ENCODE measurements around the gene LDLRAD3.

DNA sequence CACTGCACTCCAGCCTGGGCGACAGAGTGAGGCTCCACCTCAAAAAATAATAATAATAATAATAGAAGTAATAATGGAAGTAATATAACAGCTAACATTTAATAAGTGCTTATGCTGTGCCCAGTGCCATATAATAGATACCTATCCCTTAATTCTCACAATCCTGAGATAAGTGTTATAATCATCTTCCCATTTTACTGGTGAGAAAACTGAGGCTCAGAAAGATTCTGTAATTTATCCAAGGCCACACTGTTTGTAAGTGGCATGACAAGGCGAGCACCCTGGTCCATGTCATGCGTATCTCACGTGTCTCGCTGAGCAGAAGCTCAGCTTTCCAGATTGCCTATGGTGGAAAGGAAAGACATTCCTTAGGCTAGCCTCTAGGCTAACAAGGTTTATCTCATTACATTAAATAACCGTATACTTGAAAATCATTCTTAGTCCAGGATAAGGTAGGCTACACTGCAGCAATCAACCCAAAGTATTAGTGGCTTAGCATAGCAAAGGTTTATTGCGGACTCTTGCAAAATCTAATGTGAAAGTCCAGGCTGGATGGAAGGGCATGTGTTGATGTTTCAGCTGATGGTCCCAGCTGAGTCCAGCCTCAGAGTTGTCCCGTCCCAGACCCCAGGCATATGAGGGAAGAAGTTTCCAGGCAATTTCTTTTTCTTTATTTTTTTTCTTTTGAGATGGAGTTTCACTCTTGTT is 15.0 kb upstream of the LDLRAD3 start:
- no peak for TF ChIP-seq EZH2phosphoT487 (IDR thresholded peaks at IDR 0.05; ENCODE audit: borderline replicate concordance, low read length)
- TF ChIP-seq, protein P1, sequence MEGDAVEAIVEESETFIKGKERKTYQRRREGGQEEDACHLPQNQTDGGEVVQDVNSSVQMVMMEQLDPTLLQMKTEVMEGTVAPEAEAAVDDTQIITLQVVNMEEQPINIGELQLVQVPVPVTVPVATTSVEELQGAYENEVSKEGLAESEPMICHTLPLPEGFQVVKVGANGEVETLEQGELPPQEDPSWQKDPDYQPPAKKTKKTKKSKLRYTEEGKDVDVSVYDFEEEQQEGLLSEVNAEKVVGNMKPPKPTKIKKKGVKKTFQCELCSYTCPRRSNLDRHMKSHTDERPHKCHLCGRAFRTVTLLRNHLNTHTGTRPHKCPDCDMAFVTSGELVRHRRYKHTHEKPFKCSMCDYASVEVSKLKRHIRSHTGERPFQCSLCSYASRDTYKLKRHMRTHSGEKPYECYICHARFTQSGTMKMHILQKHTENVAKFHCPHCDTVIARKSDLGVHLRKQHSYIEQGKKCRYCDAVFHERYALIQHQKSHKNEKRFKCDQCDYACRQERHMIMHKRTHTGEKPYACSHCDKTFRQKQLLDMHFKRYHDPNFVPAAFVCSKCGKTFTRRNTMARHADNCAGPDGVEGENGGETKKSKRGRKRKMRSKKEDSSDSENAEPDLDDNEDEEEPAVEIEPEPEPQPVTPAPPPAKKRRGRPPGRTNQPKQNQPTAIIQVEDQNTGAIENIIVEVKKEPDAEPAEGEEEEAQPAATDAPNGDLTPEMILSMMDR (IDR thresholded peaks at IDR 0.05; ENCODE audit: low read depth, low read length, poor library complexity, severe bottlenecking) = no peak

Measured in DOHH2 (cell line).